Ovary (tissue), 9 donors: ENCODE results near the gene GRIN3A. TPM values are rescaled to one million over a fixed set of nuclear protein-coding genes. Genes with fewer than 3 reads are reported as not detected.

ENCODE experiments used
- DNase-seq, 5 donors: peaks; one replicate each; pipeline ENCODE4 v3.0.0-alpha.2; 2019 to 2020
- H3K27ac ChIP-seq, 2 donors: fragments of 200-600 bp; one replicate each; pipeline versions ENCODE4 v1.5.1 to v1.8.0; 2019 to 2022
- H3K27me3 ChIP-seq: fragments of 200-600 bp; one replicate; pipeline ENCODE4 v1.8.0; 2022
- H3K36me3 ChIP-seq: fragments of 200-600 bp; sonication (generic); one replicate; pipeline ENCODE4 v1.5.1; 2019
- H3K4me1 ChIP-seq: one replicate; pipeline ENCODE4 v1.8.1; 2013; ENCODE audit warnings: mild to moderate bottlenecking, moderate library complexity; ENCODE audit not compliant: insufficient read depth
- H3K4me3 ChIP-seq: fragments of 200-600 bp; sonication (generic); one replicate; pipeline ENCODE4 v1.5.1; 2017
- H3K9me3 ChIP-seq, 2 donors: fragments of 200-600 bp in 1 of 2; sonication (generic) in 1 of 2; one replicate each; pipeline versions ENCODE4 v1.5.1 to v1.8.1; 2013 to 2019; ENCODE audit warnings: mild to moderate bottlenecking in 1 of 2, moderate library complexity in 1 of 2
- CTCF ChIP-seq, 3 donors: fragments of 450-650 bp in 2 of 3; fragments of 200-600 bp in 1 of 3; IDR thresholded peaks; one replicate each; pipeline versions ENCODE4 v1.5.1 to v1.8.0; 2016 to 2022; ENCODE audit warnings: antibody characterized with exemption in 3 of 3, mild to moderate bottlenecking in 1 of 3
- EP300 ChIP-seq: sonication (generic); formaldehyde crosslinking; IDR thresholded peaks from one replicate; pipeline ENCODE4 v1.6.1; 2017; ENCODE audit warnings: antibody characterized with exemption
- POLR2A ChIP-seq: fragments of 450-650 bp; IDR thresholded peaks from one replicate; pipeline ENCODE4 v1.6.1; 2017; ENCODE audit warnings: antibody characterized with exemption, mild to moderate bottlenecking, moderate library complexity
- WGBS, 3 donors: extraction: QIAGEN DNeasy Blood & Tissue Kit in 1 of 3; methylation state at CpG; one replicate each; pipeline versions ENCODE4 v1.1.5 to v1.1.7; 2013 to 2017; 5-methylcytosine and 5-hydroxymethylcytosine counted together
- intact Hi-C, 4 donors: fragments of 100-400 bp; cut with DNase I; formaldehyde crosslinking; loops; one replicate each; pipeline versions ENCODE4 v1.11.0 to v1.15.1; 2022 to 2023
- polyA plus RNA-seq, 2 donors: library from polyadenylated mRNA; stranded (reverse); fragments of 200-250 nt in 1 of 2; fragments of 350-450 nt in 1 of 2; fragmentation: Illumina TruSeq in 1 of 2; extraction: RNeasy Lipid Tissue Mini Kit (QIAGEN cat#74804) in 1 of 2; gene quantifications; one replicate each; pipeline ENCODE4 v1.2.3, GENCODE V29; 2013 to 2014
- total RNA-seq, 7 donors: library from RNA; depleted of rRNA in 2 of 7; stranded (reverse); fragments of >200 nt in 2 of 7; fragmentation: NEBNext Ultra II Directional in 3 of 7; extraction: Animal tissue kit (Norgen Biotek cat#: 25700) in 3 of 7; gene quantifications; one replicate each; pipeline versions ENCODE4 v1.1.0 to v1.2.4, GENCODE V29; 2016 to 2023
- donor health status: DM: no; HTN: no; CAD: no; lungs with moderate emphysema.
- donor health status: DM: no; HTN: no; CAD: no.
- donor health status: Bipolar disorder and iron deficiency.
- donor health status: DM: yes; HTN: yes; CAD: no.
- donor health status: DM: no; HTN: no; CAD: no.
- donor health status: DM: yes; HTN: yes; CAD: no.

GRIN3A gene
- total and polyA plus RNA-seq, 9 donors = 0.02 to 1.00 (median 0.24) TPM

DNA sequence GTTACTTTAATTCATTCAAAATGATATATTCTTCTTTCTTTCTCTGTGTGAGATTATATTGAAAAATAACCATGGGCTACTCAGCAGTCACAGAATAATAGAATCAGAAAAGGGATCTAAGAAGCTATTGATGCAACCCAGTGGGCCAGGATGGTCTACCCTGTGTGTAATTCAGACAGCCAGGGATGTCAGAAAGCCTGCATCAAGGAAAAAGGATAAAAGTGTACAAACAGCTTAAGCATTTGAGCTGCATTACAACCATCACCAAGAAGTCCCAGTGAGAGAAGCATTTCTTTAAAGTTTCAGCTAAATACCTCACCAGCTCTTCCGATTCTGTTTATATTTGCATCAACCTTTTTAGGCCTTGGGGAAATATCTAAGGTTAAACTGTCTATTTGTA is 105.8 kb downstream of the GRIN3A start:
- H3K4me3 ChIP-seq = no peak overlapping the region
- no peak overlapping the region for H3K27ac ChIP-seq
- no peaks in the 10 kb centered on the region for H3K9me3 ChIP-seq
- no peaks in the 10 kb centered on the region for H3K27me3 ChIP-seq
- no peak for TF ChIP-seq EP300
- no peak for TF ChIP-seq POLR2A
- no peak for TF ChIP-seq CTCF (IDR thresholded peaks at IDR 0.05)
- no peak for DNase-seq
- 79 to 90% (median 83%) methylated on average over 1 of the region's 1 CpG for WGBS, 3 donors
- no peaks in the 10 kb centered on the region for H3K4me1 ChIP-seq
- intact Hi-C loops = no loop called here
- H3K36me3 ChIP-seq = no peaks in the 10 kb centered on the region

DNA sequence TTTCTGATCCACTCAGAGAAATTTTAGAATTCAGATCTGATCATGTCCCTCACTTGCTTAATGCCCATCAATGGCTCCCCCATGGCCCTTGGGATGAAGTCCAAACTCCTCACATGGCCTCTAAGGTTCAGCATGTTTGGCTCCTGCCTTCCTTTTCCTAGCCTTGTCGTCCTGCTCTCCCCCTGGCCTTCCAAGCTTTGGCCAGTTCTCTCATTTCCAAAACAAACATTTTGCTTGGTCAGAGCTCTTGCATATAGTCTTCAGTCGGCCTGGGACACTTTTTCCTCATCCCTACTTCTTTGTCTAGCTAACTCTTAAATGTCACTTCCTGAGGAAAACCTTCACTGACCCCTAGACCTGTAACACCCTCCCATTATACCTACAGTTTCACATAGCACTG is 106.6 kb downstream of the GRIN3A start:
- TF ChIP-seq POLR2A (no peak), EP300 (no peak), CTCF (IDR thresholded peaks at IDR 0.05) (no peak)
- no peaks in the 10 kb centered on the region for H3K4me1 ChIP-seq
- intact Hi-C loops = no loop called here
- no peaks in the 10 kb centered on the region for H3K27me3 ChIP-seq
- no peak overlapping the region for H3K4me3 ChIP-seq
- H3K27ac ChIP-seq = no peak overlapping the region
- no peaks in the 10 kb centered on the region for H3K36me3 ChIP-seq
- DNase-seq = no peak
- WGBS, 3 donors = 35 to 52% (median 51%) methylated on average over 2 of the region's 2 CpGs
- no peaks in the 10 kb centered on the region for H3K9me3 ChIP-seq

- H3K27me3 ChIP-seq = no peaks in the 10 kb centered on the region
- H3K4me1 ChIP-seq = no peaks in the 10 kb centered on the region
- no peaks in the 10 kb centered on the region for H3K36me3 ChIP-seq
- no peak overlapping the region for H3K4me3 ChIP-seq
- H3K9me3 ChIP-seq = no peaks in the 10 kb centered on the region
- no peak overlapping the region for H3K27ac ChIP-seq
- WGBS, 3 donors = 74 to 84% (median 76%) methylated on average over 5 of the region's 5 CpGs
- TF ChIP-seq CTCF (IDR thresholded peaks at IDR 0.05) (no peak), EP300 (no peak), POLR2A (no peak)
- DNase-seq = no peak
- intact Hi-C loops = no loop called here
Observed at GRCh38 chr9:101629636-101630035, 108.8 kb downstream of the GRIN3A start.

DNA sequence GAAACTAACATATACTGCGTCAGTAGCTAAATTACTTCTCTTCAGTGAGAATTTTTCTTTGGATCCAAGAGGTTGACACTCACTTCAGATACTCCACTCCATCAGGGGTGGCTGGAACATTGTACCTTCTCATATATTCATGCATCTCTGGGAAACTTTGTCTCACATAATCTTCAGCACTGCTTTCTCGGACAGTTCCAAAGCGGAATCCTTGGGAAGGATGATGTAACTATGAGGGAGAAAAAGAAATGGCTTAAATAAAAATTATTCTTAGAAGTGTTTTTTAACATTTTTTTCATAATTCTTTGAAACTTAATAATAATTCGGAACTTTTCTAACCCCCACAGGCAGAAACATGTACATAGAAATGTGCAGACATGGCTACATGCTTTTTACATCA is 110.3 kb downstream of the GRIN3A start:
- WGBS, 3 donors = 41 to 54% (median 42%) methylated on average over 4 of the region's 4 CpGs
- Histone ChIP-seq H3K36me3 (no peaks in the 10 kb centered on the region), H3K4me3 (no peak overlapping the region), H3K4me1 (no peaks in the 10 kb centered on the region), H3K27me3 (no peaks in the 10 kb centered on the region), H3K9me3 (no peaks in the 10 kb centered on the region), H3K27ac (no peak overlapping the region)
- intact Hi-C loops = no loop called here
- TF ChIP-seq EP300 (no peak), POLR2A (no peak), CTCF (IDR thresholded peaks at IDR 0.05) (no peak)
- no peak for DNase-seq

GRCh38 chr9:101626295-101626694 is 112.2 kb downstream of the GRIN3A start:
- no peak for DNase-seq
- Histone ChIP-seq H3K4me1 (no peaks in the 10 kb centered on the region), H3K27me3 (no peaks in the 10 kb centered on the region), H3K9me3 (no peaks in the 10 kb centered on the region), H3K27ac (no peak overlapping the region), H3K36me3 (no peaks in the 10 kb centered on the region), H3K4me3 (no peak overlapping the region)
- intact Hi-C loops = no loop called here
- WGBS, 3 donors = 87 to 88% (median 87%) methylated on average over 1 of the region's 1 CpG
- TF ChIP-seq POLR2A = no peak
- TF ChIP-seq EP300 = no peak
- TF ChIP-seq CTCF (IDR thresholded peaks at IDR 0.05) = no peak
